HL-60/S4 treated with retinoic acid at 250 ng/mL for 4 days and 3 days (cell line): ENCODE measurements around the gene FAM120B.
"Not testable (repeated sequence)": the region's sequence is repeated elsewhere in the genome, so short reads cannot be mapped to it uniquely, and the experiment has no call there.

Experiments used
- in situ Hi-C: fragments of 300-500 bp; cut with MboI; formaldehyde crosslinking; loops from 2 replicates; pipeline ENCODE4 v1.7.0; 2022; ENCODE audit warnings: low sequenced_read_pairs

The FAM120B gene

DNA sequence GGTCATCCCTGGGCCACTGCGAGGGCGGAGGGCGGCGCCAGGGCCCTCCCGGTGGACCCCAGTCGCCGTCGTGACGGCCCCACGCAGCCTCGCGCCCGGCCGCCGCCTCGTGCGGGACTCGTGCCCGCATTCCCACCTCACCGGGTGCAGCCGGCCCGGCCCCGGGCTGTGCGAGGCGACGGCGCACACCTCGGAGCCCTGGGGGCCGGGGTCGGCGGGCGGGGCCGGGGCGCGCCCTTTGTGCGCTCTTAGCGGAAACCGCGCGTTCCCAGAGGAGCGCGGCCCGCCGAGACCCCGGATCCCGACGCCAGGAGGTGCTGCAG, 10.2 kb upstream of the FAM120B start:
- in situ Hi-C loops: no loop called here

GRCh38 chr6:170296746-170297575, 9.6 kb upstream of the FAM120B start:
- in situ Hi-C loops: no loop called here

DNA sequence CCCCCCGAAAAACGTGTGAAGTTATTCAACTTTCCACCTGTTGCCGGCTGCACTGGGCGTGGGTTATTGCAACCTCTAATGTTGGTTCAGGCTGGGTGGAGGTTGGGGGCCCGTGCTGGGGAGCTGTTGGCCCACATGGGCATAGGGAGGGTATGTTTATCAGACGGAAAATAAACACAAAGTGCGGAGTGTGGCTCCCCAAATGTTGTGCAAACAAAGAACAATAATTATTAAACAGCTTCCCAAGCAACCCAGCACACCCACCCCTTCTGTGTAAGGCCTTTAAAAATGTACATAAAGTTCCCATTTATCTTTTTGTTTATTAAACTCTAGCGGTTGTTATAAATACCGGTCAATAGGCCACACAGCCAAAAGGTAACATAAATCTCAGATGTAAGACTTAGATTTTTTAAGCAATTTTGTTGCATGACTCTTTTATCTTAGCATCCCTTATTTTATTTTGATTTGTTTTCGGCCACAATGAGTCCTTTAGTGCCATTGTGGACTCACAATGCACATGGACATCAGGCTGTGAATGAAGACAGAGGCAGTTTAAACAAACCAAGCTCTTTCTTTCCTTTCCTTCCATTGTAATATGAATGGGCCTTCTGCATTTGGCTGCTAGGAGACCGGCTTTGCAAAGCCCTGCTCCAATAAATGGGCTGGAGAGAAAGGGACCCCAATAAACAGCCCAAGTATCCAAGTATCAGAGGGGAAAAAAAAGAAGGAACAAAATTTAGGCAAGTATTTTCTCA, 8.8 kb upstream of the FAM120B start:
- in situ Hi-C loops: no loop called here

DNA sequence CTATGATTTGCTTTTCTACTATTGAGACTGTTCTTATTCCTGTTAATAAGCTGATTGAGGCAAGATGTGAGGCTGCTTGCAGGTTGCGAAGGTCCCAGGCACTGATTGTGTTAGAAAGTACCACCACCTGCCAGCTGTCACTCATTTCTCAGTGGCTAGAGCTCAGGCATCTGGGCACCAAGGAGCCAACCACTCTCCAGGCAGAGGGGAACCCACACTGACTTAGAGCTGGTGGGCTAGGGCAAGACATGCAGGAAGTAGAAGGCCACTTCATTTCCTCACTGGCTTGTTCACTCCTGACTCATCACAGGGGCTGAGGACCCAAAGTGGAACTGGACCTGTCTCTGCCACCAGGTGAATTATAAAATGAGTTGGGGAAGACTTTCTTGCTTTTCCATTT, 7.9 kb upstream of the FAM120B start:
- in situ Hi-C loops: no loop called here

DNA sequence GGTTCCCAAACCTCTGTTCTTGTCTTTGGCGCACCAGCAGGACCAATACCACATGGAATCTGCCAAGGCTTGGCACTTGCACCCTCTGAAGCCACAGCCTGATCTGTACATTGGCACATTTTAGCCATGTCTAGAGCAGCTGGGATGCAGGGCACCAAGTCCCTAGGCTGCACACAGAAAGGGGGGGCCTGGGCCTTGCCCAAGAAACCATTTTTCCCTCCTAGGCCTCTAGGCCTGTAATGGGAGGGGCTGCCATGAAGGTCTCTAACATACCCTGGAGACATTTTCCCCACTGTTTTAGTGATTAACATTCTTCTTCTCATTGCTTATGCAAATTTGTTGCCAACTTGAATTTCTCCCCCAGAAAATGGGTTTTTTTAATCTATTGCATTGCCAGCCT, 5.4 kb upstream of the FAM120B start:
- in situ Hi-C loops: no loop called here

DNA sequence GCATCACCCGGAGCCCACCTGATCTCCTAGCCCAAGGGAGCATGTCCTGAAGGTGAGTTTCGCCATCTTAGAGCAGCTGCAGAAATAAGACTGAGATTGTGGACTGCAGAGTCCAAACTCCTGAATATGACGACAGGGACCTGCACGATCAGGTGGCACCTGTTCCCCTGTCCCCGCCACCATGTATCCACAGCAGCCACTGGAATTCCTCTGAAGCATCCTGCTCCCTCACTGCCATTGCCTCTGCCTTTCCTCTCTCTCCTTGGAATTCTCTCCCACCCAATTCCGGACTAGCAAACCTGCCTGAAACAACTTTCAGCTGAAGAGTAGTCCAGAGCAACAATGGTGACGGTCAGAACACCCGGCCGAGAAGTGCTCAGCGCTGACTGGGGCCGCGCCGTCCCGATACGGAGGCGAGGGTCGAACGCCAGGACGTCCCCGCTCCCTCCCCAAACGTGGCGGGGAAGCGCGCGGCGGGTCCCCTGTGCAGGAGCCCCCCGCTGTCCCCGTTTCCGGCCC, 694 bp upstream of the FAM120B start:
- in situ Hi-C loops: no loop called here

- in situ Hi-C loops: no loop called here
These were observed 555 bp downstream of the FAM120B start for GRCh38 chr6:170307080-170307545.

DNA sequence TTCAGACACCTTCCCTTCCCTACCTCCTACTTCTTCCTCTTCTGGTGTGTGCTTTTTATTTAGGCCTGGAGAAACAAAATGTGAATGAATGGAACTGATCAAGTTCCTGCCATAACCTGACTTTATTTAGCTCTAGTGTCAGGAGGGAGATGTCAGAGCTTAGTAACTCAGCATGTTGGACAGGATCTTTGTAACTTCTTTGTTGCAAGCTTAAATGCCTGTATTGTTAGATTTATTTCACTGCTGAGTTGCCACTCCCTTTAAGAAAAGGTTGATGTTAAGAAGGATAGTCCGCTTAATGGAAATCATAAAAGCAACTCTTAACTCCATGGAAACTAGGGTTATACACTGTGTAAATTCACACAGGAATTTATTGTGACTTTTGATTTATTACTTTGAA, 2.2 kb downstream of the FAM120B start:
- in situ Hi-C loops: no loop called here

- in situ Hi-C loops: no loop called here
These were observed 5.1 kb downstream of the FAM120B start for GRCh38 chr6:170311696-170312095.

- in situ Hi-C loops: no loop called here
These were observed 6.3 kb downstream of the FAM120B start for GRCh38 chr6:170312876-170313275.

DNA sequence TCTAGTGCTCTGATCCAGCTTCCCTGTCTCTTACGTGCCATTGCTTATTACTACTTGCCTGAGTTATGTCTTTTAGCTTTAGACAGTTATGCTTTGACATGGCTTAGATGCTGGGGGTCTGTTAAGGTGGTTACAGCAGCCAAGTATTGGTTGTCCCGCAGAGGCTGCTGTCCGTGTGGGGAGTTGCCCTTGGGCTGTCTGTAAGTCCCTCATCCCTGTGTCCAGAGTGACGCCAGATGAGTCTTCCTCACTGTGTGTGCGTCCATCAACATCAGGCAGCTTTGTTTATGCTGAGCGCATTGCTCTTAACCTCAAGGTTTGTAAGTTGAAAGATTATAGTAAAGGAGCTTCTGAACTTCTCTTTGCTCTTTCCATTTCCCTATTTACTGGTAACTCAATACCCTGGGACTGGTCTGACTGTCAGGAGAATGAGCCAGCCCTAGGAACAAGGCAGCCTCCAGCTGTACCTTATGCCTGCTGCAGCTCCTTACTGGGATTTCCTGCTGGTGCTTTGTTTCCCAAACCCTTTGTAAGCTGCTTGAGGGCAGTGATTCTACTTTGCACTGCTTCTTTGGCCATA, 7.2 kb downstream of the FAM120B start:
- in situ Hi-C loops: no loop called here

DNA sequence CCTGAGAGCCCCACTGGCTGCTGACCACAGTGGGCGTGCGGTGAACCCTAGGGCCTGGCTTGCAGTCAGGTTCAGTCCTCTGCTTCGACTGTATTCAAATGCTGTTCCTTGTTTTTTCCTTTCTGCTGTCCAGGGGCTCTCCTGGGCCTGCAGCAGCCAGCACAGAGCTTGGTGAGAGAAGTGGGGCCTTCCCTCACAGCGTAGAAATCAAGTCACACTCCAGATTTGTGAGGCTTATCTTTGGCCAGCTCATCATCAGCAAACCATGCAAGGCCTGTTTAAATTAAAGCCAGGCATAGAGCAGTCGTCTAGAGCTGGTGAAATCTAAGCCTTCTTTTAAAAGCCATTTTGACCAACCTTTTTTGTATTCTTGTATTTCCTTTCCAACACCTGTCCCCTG, 8.4 kb downstream of the FAM120B start:
- in situ Hi-C loops: no loop called here

DNA sequence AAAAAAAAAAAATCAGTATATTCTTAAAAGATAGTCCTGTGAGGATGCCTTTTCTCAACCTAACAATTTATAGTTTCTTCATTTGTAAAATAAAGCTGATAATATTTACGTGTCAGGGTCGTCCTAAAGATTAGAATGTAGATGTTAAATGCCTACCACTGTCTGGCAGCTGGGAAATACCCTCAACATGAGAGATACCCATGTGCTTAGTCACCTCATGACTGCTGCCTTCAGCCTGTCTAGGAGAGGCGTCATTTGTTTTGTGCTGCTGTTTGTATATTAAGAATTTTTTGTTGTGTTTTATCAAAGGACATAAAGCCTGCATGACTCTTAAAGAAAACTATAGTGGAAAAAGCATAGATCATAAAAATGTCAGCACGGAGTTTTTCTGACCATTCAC, 9.5 kb downstream of the FAM120B start:
- in situ Hi-C loops: no loop called here

GRCh38 chr6:170317076-170317475, 10.5 kb downstream of the FAM120B start:
- in situ Hi-C loops: no loop called here

DNA sequence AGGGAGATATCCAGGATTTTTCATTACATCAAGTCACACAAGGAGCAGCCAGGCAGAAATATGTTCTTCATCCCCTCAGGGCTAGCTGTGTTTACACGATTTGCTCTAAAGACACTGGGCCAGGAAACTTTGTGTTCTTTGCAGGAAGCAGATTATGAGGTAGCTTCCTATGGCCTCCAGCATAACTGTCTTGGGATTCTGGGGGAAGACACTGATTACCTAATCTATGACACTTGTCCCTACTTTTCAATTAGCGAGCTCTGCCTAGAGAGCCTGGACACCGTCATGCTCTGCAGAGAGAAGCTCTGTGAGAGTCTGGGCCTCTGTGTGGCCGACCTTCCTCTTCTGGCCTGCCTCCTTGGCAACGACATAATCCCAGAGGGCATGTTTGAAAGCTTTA, 11.2 kb downstream of the FAM120B start:
- in situ Hi-C loops: no loop called here

DNA sequence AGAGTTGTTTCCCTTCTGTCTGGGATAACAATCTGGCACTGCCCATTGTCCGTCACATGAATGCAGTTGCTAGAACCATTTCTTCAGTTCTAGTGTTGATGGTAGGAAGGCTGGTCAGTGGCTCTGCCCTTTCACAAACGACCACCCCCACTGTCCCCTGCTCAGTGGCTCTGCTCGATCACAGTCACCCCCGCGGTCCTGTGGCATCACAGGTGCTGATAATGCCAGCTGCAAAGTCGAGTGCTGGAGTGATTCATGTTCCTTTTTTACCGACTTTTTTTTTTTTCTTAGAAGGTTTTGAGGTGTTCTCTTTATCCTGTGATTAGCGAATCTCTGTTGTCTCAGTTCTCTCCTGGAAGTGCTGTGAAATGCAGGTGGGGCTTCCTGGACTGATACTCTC, 22.8 kb downstream of the FAM120B start:
- in situ Hi-C loops: no loop called here

DNA sequence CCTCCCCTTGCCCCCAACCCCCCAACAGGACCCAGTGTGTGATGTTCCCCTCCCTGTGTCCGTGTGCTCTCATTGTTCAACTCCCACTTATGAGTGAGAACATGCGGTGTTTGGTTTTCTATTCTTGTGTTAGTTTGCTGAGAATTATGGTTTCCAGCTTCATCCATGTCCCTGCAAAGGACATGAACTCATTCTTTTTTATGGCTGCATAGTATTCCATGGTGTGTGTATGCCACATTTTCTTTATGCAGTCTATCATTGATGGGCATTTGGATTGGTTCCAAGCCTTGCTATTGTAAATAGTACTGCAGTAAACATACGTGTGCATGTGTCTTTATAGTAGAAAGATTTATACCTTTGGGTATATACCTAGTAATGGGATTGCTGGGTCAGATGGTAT, 28.6 kb downstream of the FAM120B start:
- in situ Hi-C loops: not testable (repeated sequence)

DNA sequence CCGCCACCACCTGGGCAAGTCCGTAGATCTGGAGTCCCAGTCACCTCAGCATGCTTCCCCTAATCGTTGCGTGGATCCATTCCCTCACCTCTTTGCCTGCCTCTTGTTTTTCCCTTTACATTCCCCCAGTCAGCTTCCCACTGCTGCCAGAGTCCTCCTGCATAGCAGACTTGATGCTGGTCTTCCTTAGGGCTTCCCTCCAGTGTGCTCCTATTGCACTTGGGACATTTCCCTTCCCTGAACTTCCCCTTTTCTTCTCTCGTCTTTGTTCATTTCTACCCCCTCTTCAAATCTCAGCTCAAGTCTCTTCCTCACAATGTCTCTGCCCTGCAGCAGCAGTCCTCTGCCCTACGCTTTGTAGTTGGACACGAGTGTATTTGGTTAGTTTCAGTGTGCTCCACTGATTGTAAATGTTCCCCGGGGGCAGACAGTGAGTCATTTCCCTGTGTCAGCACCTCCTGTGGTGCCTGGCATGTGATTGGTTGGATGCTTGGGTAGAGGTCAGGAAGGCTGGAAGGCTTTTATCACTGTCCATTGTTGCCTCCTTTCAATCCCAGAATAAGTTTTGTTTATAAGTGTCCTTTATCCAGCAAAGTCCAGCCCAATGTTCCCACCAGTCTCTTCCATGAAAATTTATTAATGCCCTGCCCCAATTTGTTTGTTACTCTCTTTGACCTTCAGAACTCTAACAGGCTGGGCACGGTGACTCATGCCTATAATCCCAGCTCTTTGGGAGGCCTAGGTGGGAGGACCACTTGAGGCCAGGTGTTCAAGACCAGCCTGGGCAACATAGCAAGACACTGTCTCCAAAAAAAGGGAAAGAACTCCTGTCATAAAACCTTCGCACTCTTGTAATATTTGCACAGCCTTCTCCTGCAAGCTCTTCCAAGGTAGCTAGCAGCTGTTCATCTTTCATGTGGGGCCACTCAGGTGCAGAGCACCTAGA, 38.3 kb downstream of the FAM120B start:
- in situ Hi-C loops: no loop called here

DNA sequence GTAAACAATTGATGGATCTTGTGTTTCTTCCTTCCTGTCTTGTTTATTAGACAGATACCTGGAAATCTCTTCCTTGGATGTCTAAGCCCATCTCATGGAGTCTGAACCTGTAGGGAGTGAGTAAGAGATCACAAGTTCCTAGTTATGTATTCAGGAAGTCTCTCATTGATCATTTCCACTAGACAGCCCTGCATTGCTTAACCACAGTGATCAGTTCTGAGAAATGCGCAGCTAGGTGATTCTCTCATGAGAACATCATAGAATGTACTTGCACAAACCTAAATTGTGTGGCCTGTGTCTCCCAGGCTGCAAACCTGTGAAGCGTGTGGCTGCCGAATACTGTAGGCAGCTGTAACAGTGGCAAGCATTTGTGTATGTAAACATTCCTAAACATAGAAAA, 39.1 kb downstream of the FAM120B start:
- in situ Hi-C loops: no loop called here

- in situ Hi-C loops: no loop called here
These were observed 40.1 kb downstream of the FAM120B start for GRCh38 chr6:170346649-170347048.

- in situ Hi-C loops: no loop called here
These were observed 40.5 kb downstream of the FAM120B start for GRCh38 chr6:170347091-170347490.
